IMR-90 (cell line): ENCODE data around the gene ANG.
"Not testable (repeated sequence)": the region's sequence is repeated elsewhere in the genome, so short reads cannot be mapped to it uniquely, and the experiment has no call there.

ENCODE experiments used
- CEBPB ChIP-seq: IDR thresholded peaks from 2 replicates; pipeline ENCODE4 v1.6.1; 2012; ENCODE audit warnings: low read depth, low read length, improper control_type of control experiment
- CTCF ChIP-seq: conservative IDR thresholded peaks from 2 replicates; pipeline ENCODE4 v1.5.1; 2012; ENCODE audit warnings: mild to moderate bottlenecking, low read depth, low read length, improper control_type of control experiment
- FOS ChIP-seq: fragments of 150-350 bp; IDR thresholded peaks from 2 replicates; pipeline ENCODE4 v1.6.1; 2016; ENCODE audit warnings: low read depth, low read length
- MAZ ChIP-seq: IDR thresholded peaks from 2 replicates; pipeline ENCODE4 v1.6.1; 2012; ENCODE audit warnings: low read depth, mild to moderate bottlenecking, low read length, improper control_type of control experiment, moderate library complexity, borderline replicate concordance
- MXI1 ChIP-seq: IDR thresholded peaks from 2 replicates; pipeline ENCODE4 v1.6.1; 2012; ENCODE audit warnings: low read depth, mild to moderate bottlenecking, low read length, moderate library complexity, borderline replicate concordance
- POLR2A ChIP-seq: IDR thresholded peaks from 2 replicates; pipeline ENCODE4 v1.6.1; 2012; ENCODE audit warnings: mild to moderate bottlenecking, low read depth, low read length
- RFX5 ChIP-seq: IDR thresholded peaks from 2 replicates; pipeline ENCODE4 v1.8.0; 2012; ENCODE audit warnings: low read depth, mild to moderate bottlenecking, low read length, moderate library complexity
- SMC3 ChIP-seq: fragments of 150-350 bp; IDR thresholded peaks from 2 replicates; pipeline ENCODE4 v1.6.1; 2016; ENCODE audit warnings: low read depth, mild to moderate bottlenecking, antibody characterized with exemption, low read length, moderate library complexity

GRCh38 chr14:20666400-20666961, 22.1 kb upstream of the ANG start:
- TF ChIP-seq CEBPB, CTCF, POLR2A, MAZ, FOS, RFX5, SMC3, MXI1: not testable (repeated sequence)
